CD4-positive, alpha-beta T cell (primary cell): Measurements from ENCODE around the gene MAGI1. TPM values are rescaled to one million over a fixed set of nuclear protein-coding genes. Genes with fewer than 3 reads are reported as not detected.

ENCODE experiments used
- ATAC-seq: fragments of 200-7000 bp; cut with Tn5 transposase; one replicate; pipeline ENCODE4 v1.10.0; 2022; ENCODE audit warnings: mild to moderate bottlenecking; ENCODE audit not compliant: poor library complexity
- CTCF ChIA-PET: fragments of 350-600 bp; sonication (Branson Sonifier 250); formaldehyde crosslinking; loops from one replicate; lab custom pipeline; 2021; ENCODE audit warnings: antibody characterized with exemption, inconsistent platforms; lab: Charles Lee
- POLR2A ChIA-PET: fragments of 350-600 bp; sonication (Branson Sonifier 250); formaldehyde crosslinking; loops from one replicate; lab custom pipeline; 2021; ENCODE audit warnings: antibody characterized with exemption, inconsistent platforms; lab: Charles Lee
- DNase-seq, 14 experiments: peaks; one replicate each; pipeline ENCODE4 v3.0.0-alpha.2; 2013 to 2020; ENCODE audit warnings: mixed read lengths in 2 of 14
- H3K27ac ChIP-seq, 2 donors: one replicate each; pipeline versions ENCODE4 v1.5.1 to v1.7.0; 2013; ENCODE audit warnings: low read length in 2 of 2, low read depth in 1 of 2, mild to moderate bottlenecking in 1 of 2
- H3K27me3 ChIP-seq, 2 experiments: 1 replicate in 1 of 2; 2 replicates in 1 of 2; pipeline versions ENCODE4 v1.6.1 to v1.7.0; 2013; ENCODE audit warnings: low read length in 2 of 2, control low read depth in 1 of 2, mild to moderate bottlenecking in 1 of 2, moderate library complexity in 1 of 2; ENCODE audit not compliant: insufficient read depth in 2 of 2, control insufficient read depth in 1 of 2
- H3K36me3 ChIP-seq: one replicate; pipeline ENCODE4 v1.6.1; 2013; ENCODE audit warnings: low read length, control low read depth; ENCODE audit not compliant: insufficient read depth
- H3K4me1 ChIP-seq: one replicate; pipeline ENCODE4 v1.6.1; 2013; ENCODE audit warnings: low read length, control low read depth; ENCODE audit not compliant: insufficient read depth
- H3K4me3 ChIP-seq: one replicate; pipeline ENCODE4 v1.5.1; 2013; ENCODE audit warnings: mild to moderate bottlenecking, low read length, moderate library complexity
- H3K9me3 ChIP-seq, 2 experiments: 1 replicate in 1 of 2; 2 replicates in 1 of 2; pipeline versions ENCODE4 v1.6.1 to v1.7.0; 2013; ENCODE audit warnings: low read length in 2 of 2, mild to moderate bottlenecking in 2 of 2, control low read depth in 1 of 2, moderate library complexity in 1 of 2; ENCODE audit not compliant: control insufficient read depth in 1 of 2, insufficient read depth in 1 of 2
- H3K27ac Mint-ChIP-seq: one replicate; pipeline ENCODE4 v1.8.0; 2020; ENCODE audit warnings: mixed read lengths
- H3K27me3 Mint-ChIP-seq: one replicate; pipeline ENCODE4 v1.8.0; 2021; ENCODE audit warnings: mixed read lengths
- H3K36me3 Mint-ChIP-seq: one replicate; pipeline ENCODE4 v1.8.0; 2021; ENCODE audit warnings: low read depth, mixed read lengths
- H3K4me1 Mint-ChIP-seq: one replicate; pipeline ENCODE4 v1.8.0; 2021; ENCODE audit warnings: low read depth, mixed read lengths
- H3K4me3 Mint-ChIP-seq: one replicate; pipeline ENCODE4 v1.8.0; 2020; ENCODE audit warnings: mild to moderate bottlenecking, mixed read lengths
- H3K9me3 Mint-ChIP-seq: one replicate; pipeline ENCODE4 v1.8.0; 2020; ENCODE audit warnings: mixed read lengths
- CTCF ChIP-seq: fragments of 200-600 bp; IDR thresholded peaks from one replicate; pipeline ENCODE4 v1.8.0; 2022; ENCODE audit warnings: antibody characterized with exemption, mild to moderate bottlenecking
- intact Hi-C, 2 experiments: fragments of 100-400 bp; cut with DNase I in 1 of 2; cut with micrococcal nuclease in 1 of 2; formaldehyde crosslinking; loops; one replicate each; pipeline versions ENCODE4 v1.15.1 to v1.9.0; 2023 to 2025; cut with DNase I, micrococcal nuclease
- total RNA-seq, 174 experiments: library from RNA in 2 of 174; stranded (reverse) in 2 of 174; gene quantifications; one replicate each; pipeline ENCODE4 v1.2.3 and lab custom pipeline; 2021 to 2026

MAGI1 gene
- total RNA-seq, 2 experiments from 2014 or later: not detected

- CTCF ChIA-PET: no interaction called here
- no peak overlapping the region for H3K4me3 Mint-ChIP-seq
- Histone ChIP-seq H3K27me3 (no peaks in the 10 kb centered on the region), H3K36me3 (no peaks in the 10 kb centered on the region), H3K4me1 (no peaks in the 10 kb centered on the region), H3K9me3 (peaks cover 0 to 7% of the 10 kb centered on the region in 2 experiments), H3K27ac (no peak overlapping the region), H3K4me3 (no peak overlapping the region)
- H3K9me3 Mint-ChIP-seq: peaks cover 2% of the 10 kb centered on the region
- no peaks in the 10 kb centered on the region for H3K27me3 Mint-ChIP-seq
- H3K27ac Mint-ChIP-seq: no peak overlapping the region
- no peaks in the 10 kb centered on the region for H3K36me3 Mint-ChIP-seq
- intact Hi-C loops: no loop called here
- ATAC-seq: no peak
- POLR2A ChIA-PET: no interaction called here
- no peak for DNase-seq
- no peaks in the 10 kb centered on the region for H3K4me1 Mint-ChIP-seq
- no peak for TF ChIP-seq CTCF
Measured at GRCh38 chr3:65576228-65576627, 462.5 kb downstream of the MAGI1 start.

- ATAC-seq: no peak
- no peak overlapping the region for H3K27ac ChIP-seq
Measured at GRCh38 chr3:65575376-65575840, 463.3 kb downstream of the MAGI1 start.

GRCh38 chr3:65573548-65574116 is 465.1 kb downstream of the MAGI1 start:
- Histone ChIP-seq H3K27me3 (no peaks in the 10 kb centered on the region), H3K4me1 (no peaks in the 10 kb centered on the region), H3K4me3 (no peak overlapping the region), H3K9me3 (peaks cover 0 to 5% of the 10 kb centered on the region in 2 experiments), H3K27ac (no peak overlapping the region), H3K36me3 (no peaks in the 10 kb centered on the region)
- ChIA-PET CTCF (no interaction called here), POLR2A (no interaction called here)
- no peaks in the 10 kb centered on the region for H3K36me3 Mint-ChIP-seq
- no peaks in the 10 kb centered on the region for H3K4me1 Mint-ChIP-seq
- ATAC-seq (no peak), DNase-seq (no peak)
- peaks cover 2% of the 10 kb centered on the region for H3K9me3 Mint-ChIP-seq
- no peak for TF ChIP-seq CTCF
- H3K4me3 Mint-ChIP-seq: no peak overlapping the region
- H3K27ac Mint-ChIP-seq: no peak overlapping the region
- H3K27me3 Mint-ChIP-seq: no peaks in the 10 kb centered on the region
- intact Hi-C loops: no loop called here

More at GRCh38 chr3:65575376-65575840, 463.3 kb downstream of the MAGI1 start:
- intact Hi-C loops: no loop called here
- no peaks in the 10 kb centered on the region for H3K4me1 ChIP-seq
- no peak overlapping the region for H3K27ac Mint-ChIP-seq
- peaks cover 2% of the 10 kb centered on the region for H3K9me3 Mint-ChIP-seq
- no peaks in the 10 kb centered on the region for H3K27me3 Mint-ChIP-seq
- no peak for DNase-seq
- H3K36me3 Mint-ChIP-seq: no peaks in the 10 kb centered on the region
- no peaks in the 10 kb centered on the region for H3K4me1 Mint-ChIP-seq
- POLR2A ChIA-PET: no interaction called here
- peaks cover 0 to 7% of the 10 kb centered on the region in 2 experiments for H3K9me3 ChIP-seq
- CTCF ChIA-PET: no interaction called here
- no peak overlapping the region for H3K4me3 ChIP-seq
- H3K36me3 ChIP-seq: no peaks in the 10 kb centered on the region
- TF ChIP-seq CTCF: no peak
- no peaks in the 10 kb centered on the region for H3K27me3 ChIP-seq
- no peak overlapping the region for H3K4me3 Mint-ChIP-seq
